ENCODE measurements around the gene FOSB. TPM values are rescaled to one million over a fixed set of nuclear protein-coding genes. Genes with fewer than 3 reads are reported as not detected.
A peak's percentile ranks its signal among the peaks of the same experiment; 100 is the strongest.

Gene FOSB
- total RNA-seq, 1 donor from 2014 or later, result 20.6 TPM

DNA sequence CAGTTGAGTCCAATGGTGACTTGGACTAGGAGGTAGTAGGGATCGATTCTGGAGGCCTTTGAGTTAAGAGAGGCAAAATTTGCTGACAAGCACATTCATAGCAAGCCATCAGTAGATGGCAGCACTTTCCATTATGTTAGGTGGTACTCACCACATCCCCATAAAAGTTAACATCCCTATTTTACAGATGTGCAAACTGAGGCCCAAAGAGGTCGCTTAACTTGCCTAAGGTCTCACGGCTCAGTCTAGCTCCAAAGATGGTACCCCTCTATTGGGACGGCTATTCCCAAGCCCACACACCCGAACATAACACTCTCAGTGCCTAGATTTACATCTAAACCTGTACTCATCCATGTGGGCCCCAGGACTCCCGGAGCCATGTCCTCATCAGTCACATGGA lies 21.5 kb upstream of the FOSB start:
- Histone ChIP-seq H3K9me3 (no peaks in the 10 kb centered on the region), H3K4me1 (peaks cover 67% of the 10 kb centered on the region), H3K4me3 (no peak overlapping the region), H3K27me3 (no peaks in the 10 kb centered on the region), H3K27ac (peak overlapping the region; percentile 82), H3K36me3 (no peaks in the 10 kb centered on the region)
- DNase-seq (ENCODE audit: extremely low spot score in 2 of 2), result no peak
- TF ChIP-seq POLR2A (IDR thresholded peaks at IDR 0.05) (no peak), CTCF (IDR thresholded peaks at IDR 0.05) (peak in 1 of 3 experiments; percentile 9), POLR2AphosphoS5 (IDR thresholded peaks at IDR 0.05; ENCODE audit: insufficient read depth in 1 of 2, low read depth in 1 of 2) (no peak)
- intact Hi-C loops (cut with DNase I), result no loop called here

- no peak overlapping the region for H3K4me3 ChIP-seq
- no peak for DNase-seq (ENCODE audit: extremely low spot score in 2 of 2)
- no peaks in the 10 kb centered on the region for H3K27me3 ChIP-seq
- no peak for TF ChIP-seq POLR2A (IDR thresholded peaks at IDR 0.05)
- TF ChIP-seq POLR2AphosphoS5 (IDR thresholded peaks at IDR 0.05; ENCODE audit: insufficient read depth in 1 of 2, low read depth in 1 of 2), result peak; percentile 26 to 49
- H3K36me3 ChIP-seq, result no peaks in the 10 kb centered on the region
- peaks cover 73% of the 10 kb centered on the region for H3K4me1 ChIP-seq
- intact Hi-C loops (cut with DNase I), result no loop called here
- H3K27ac ChIP-seq, result peak overlapping the region; percentile 82
- H3K9me3 ChIP-seq, result no peaks in the 10 kb centered on the region
Observed at GRCh38 chr19:45446944-45447343, 20.9 kb upstream of the FOSB start.

DNA sequence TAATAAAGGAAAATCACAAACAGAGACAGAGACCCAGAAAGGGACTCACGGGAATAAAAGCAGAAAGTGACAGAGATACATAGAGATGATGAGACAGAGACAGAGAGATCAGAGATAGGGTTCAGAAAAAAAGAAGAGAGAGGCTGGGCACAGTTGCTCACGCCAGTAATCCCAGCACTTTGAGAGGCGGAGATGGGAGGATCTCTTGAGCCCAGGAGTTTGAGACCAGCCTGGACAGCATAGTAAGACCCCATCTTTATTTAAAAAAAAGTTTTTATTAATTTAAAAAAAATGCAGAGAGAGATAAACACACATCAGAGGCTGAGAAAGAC lies 19.4 kb upstream of the FOSB start:
- peak overlapping the region; percentile 82 for H3K27ac ChIP-seq
- no peak for DNase-seq (ENCODE audit: extremely low spot score in 2 of 2)
- H3K9me3 ChIP-seq, result no peaks in the 10 kb centered on the region
- no peaks in the 10 kb centered on the region for H3K27me3 ChIP-seq
- peaks cover 65% of the 10 kb centered on the region for H3K4me1 ChIP-seq
- intact Hi-C loops (cut with DNase I), result no loop called here
- no peaks in the 10 kb centered on the region for H3K36me3 ChIP-seq
- TF ChIP-seq CTCF (IDR thresholded peaks at IDR 0.05), result no peak
- TF ChIP-seq POLR2A (IDR thresholded peaks at IDR 0.05), result no peak
- no peak for TF ChIP-seq POLR2AphosphoS5 (IDR thresholded peaks at IDR 0.05; ENCODE audit: insufficient read depth in 1 of 2, low read depth in 1 of 2)
- H3K4me3 ChIP-seq, result no peak overlapping the region

- intact Hi-C loops (cut with DNase I), result no loop called here
- no peak overlapping the region for H3K4me3 ChIP-seq
- H3K27ac ChIP-seq, result peak overlapping the region; percentile 82
- TF ChIP-seq CTCF (IDR thresholded peaks at IDR 0.05), result no peak
- TF ChIP-seq POLR2A (IDR thresholded peaks at IDR 0.05), result no peak
- peak in 1 of 2 donors; percentile 57 for TF ChIP-seq POLR2AphosphoS5 (IDR thresholded peaks at IDR 0.05; ENCODE audit: insufficient read depth in 1 of 2, low read depth in 1 of 2)
- peaks cover 65% of the 10 kb centered on the region for H3K4me1 ChIP-seq
- H3K27me3 ChIP-seq, result no peaks in the 10 kb centered on the region
- no peaks in the 10 kb centered on the region for H3K9me3 ChIP-seq
- no peaks in the 10 kb centered on the region for H3K36me3 ChIP-seq
- no peak for DNase-seq (ENCODE audit: extremely low spot score in 2 of 2)
Observed at GRCh38 chr19:45448887-45449299, 18.9 kb upstream of the FOSB start.

- intact Hi-C loops (cut with DNase I), result no loop called here
- DNase-seq (ENCODE audit: extremely low spot score in 2 of 2), result no peak
Observed at GRCh38 chr19:45450012-45450333, 17.8 kb upstream of the FOSB start.

More at GRCh38 chr19:45450012-45450333, 17.8 kb upstream of the FOSB start:
- Histone ChIP-seq H3K4me3 (peak overlapping the region; percentile 55 to 57), H3K27me3 (no peaks in the 10 kb centered on the region), H3K27ac (peak overlapping the region; percentile 82), H3K9me3 (no peaks in the 10 kb centered on the region), H3K36me3 (no peaks in the 10 kb centered on the region), H3K4me1 (peaks cover 62% of the 10 kb centered on the region)
- no peak for TF ChIP-seq POLR2A (IDR thresholded peaks at IDR 0.05)
- TF ChIP-seq POLR2AphosphoS5 (IDR thresholded peaks at IDR 0.05; ENCODE audit: insufficient read depth in 1 of 2, low read depth in 1 of 2), result no peak
- no peak for TF ChIP-seq CTCF (IDR thresholded peaks at IDR 0.05)
